Ascending aorta (tissue), 2 donors: ENCODE data around the gene LGALS7B. TPM values are rescaled to one million over a fixed set of nuclear protein-coding genes. Genes with fewer than 3 reads are reported as not detected.
"Not testable (repeated sequence)": the region's sequence is repeated elsewhere in the genome, so short reads cannot be mapped to it uniquely, and the experiment has no call there.

Source experiments
- DNase-seq, 2 donors: peaks; one replicate each; pipeline ENCODE4 v3.0.0-alpha.2; 2019; ENCODE audit warnings: low spot score in 2 of 2
- H3K27ac ChIP-seq, 2 donors: fragments of 200-600 bp; sonication (generic); one replicate each; pipeline ENCODE4 v1.5.1; 2016 to 2017; ENCODE audit warnings: mild to moderate bottlenecking in 1 of 2
- H3K27me3 ChIP-seq: fragments of 200-600 bp; sonication (generic); one replicate; pipeline ENCODE4 v1.5.1; 2017
- H3K36me3 ChIP-seq, 2 donors: fragments of 200-600 bp; sonication (generic); one replicate each; pipeline ENCODE4 v1.5.1; 2016
- H3K4me1 ChIP-seq, 2 donors: fragments of 200-600 bp; sonication (generic); one replicate each; pipeline ENCODE4 v1.5.1; 2016 to 2017; ENCODE audit warnings: mild to moderate bottlenecking in 1 of 2
- H3K4me3 ChIP-seq, 2 donors: fragments of 200-600 bp; sonication (generic); one replicate each; pipeline ENCODE4 v1.5.1; 2016 to 2017; ENCODE audit warnings: mild to moderate bottlenecking in 1 of 2
- H3K9me3 ChIP-seq, 2 donors: fragments of 200-600 bp; sonication (generic); one replicate each; pipeline ENCODE4 v1.5.1; 2016
- CTCF ChIP-seq, 3 experiments: fragments of 200-600 bp in 2 of 3; fragments of 450-650 bp in 1 of 3; sonication (generic) in 2 of 3; IDR thresholded peaks; one replicate each; pipeline ENCODE4 v1.5.1; 2016 to 2019; ENCODE audit warnings: antibody characterized with exemption in 3 of 3, mild to moderate bottlenecking in 1 of 3, moderate library complexity in 1 of 3
- intact Hi-C: fragments of 100-400 bp; cut with DNase I; formaldehyde crosslinking; loops from one replicate; pipeline ENCODE4 v1.15.1; 2023
- total RNA-seq: library from RNA; depleted of rRNA; stranded (reverse); fragments of >200 nt; gene quantifications from one replicate; pipeline ENCODE4 v1.1.0, GENCODE V29; 2016

Gene LGALS7B
- total RNA-seq, 1 donor from 2014 or later: not detected

- no peak overlapping the region for H3K27ac ChIP-seq
- peaks cover 0 to 4% of the 10 kb centered on the region in 2 donors for H3K4me1 ChIP-seq
- H3K27me3 ChIP-seq: no peaks in the 10 kb centered on the region
- TF ChIP-seq CTCF (IDR thresholded peaks at IDR 0.05): no peak
- H3K9me3 ChIP-seq: no peaks in the 10 kb centered on the region
- intact Hi-C loops: loop anchor here (2.0 kb wide), 1 partner anchor 20 kb away; no protein-coding TSS in a partner anchor
- no peak for DNase-seq
- no peak overlapping the region for H3K4me3 ChIP-seq
- no peaks in the 10 kb centered on the region for H3K36me3 ChIP-seq
Measured at GRCh38 chr19:38774181-38774950, 14.6 kb upstream of the LGALS7B start.

GRCh38 chr19:38778733-38779132 lies 10.3 kb upstream of the LGALS7B start:
- Histone ChIP-seq H3K4me3 (no peak overlapping the region), H3K27me3 (no peaks in the 10 kb centered on the region), H3K4me1 (no peaks in the 10 kb centered on the region), H3K27ac (no peak overlapping the region), H3K36me3 (no peaks in the 10 kb centered on the region), H3K9me3 (no peaks in the 10 kb centered on the region)
- TF ChIP-seq CTCF (IDR thresholded peaks at IDR 0.05): no peak
- no peak for DNase-seq
- intact Hi-C loops: no loop called here

GRCh38 chr19:38780443-38780842 lies 8.6 kb upstream of the LGALS7B start:
- Histone ChIP-seq H3K27me3 (no peaks in the 10 kb centered on the region), H3K4me3 (no peak overlapping the region), H3K36me3 (no peaks in the 10 kb centered on the region), H3K4me1 (no peaks in the 10 kb centered on the region), H3K27ac (no peak overlapping the region), H3K9me3 (no peaks in the 10 kb centered on the region)
- no peak for DNase-seq
- intact Hi-C loops: no loop called here
- TF ChIP-seq CTCF (IDR thresholded peaks at IDR 0.05): no peak

- H3K36me3 ChIP-seq: no peaks in the 10 kb centered on the region
- no peak for DNase-seq
- no peaks in the 10 kb centered on the region for H3K27me3 ChIP-seq
- intact Hi-C loops: no loop called here
- H3K27ac ChIP-seq: no peak overlapping the region
- no peaks in the 10 kb centered on the region for H3K9me3 ChIP-seq
- H3K4me1 ChIP-seq: no peaks in the 10 kb centered on the region
- no peak for TF ChIP-seq CTCF (IDR thresholded peaks at IDR 0.05)
- no peak overlapping the region for H3K4me3 ChIP-seq
Measured at GRCh38 chr19:38781058-38781457, 7.9 kb upstream of the LGALS7B start.

GRCh38 chr19:38782212-38782611 lies 6.8 kb upstream of the LGALS7B start:
- DNase-seq, H3K27ac ChIP-seq, intact Hi-C loops, H3K9me3 ChIP-seq, H3K27me3 ChIP-seq, H3K4me3 ChIP-seq, H3K36me3 ChIP-seq, H3K4me1 ChIP-seq: not testable (repeated sequence)

- H3K9me3 ChIP-seq: no peaks in the 10 kb centered on the region
- no peak for TF ChIP-seq CTCF (IDR thresholded peaks at IDR 0.05)
- no peaks in the 10 kb centered on the region for H3K4me1 ChIP-seq
- no peak overlapping the region for H3K4me3 ChIP-seq
- no peak for DNase-seq
- H3K27ac ChIP-seq: no peak overlapping the region
- H3K27me3 ChIP-seq: no peaks in the 10 kb centered on the region
- intact Hi-C loops: no loop called here
- no peaks in the 10 kb centered on the region for H3K36me3 ChIP-seq
Measured at GRCh38 chr19:38784224-38784623, 4.8 kb upstream of the LGALS7B start.
